Epithelial cell of prostate (primary cell): ENCODE results near the gene BNC2.
A peak's percentile ranks its signal among the peaks of the same experiment; 100 is the strongest.
"Not testable (repeated sequence)": the region's sequence is repeated elsewhere in the genome, so short reads cannot be mapped to it uniquely, and the experiment has no call there.

Experiments
- DNase-seq: peaks from one replicate; pipeline ENCODE4 v3.0.0-alpha.2; 2011; ENCODE audit warnings: low read depth, low spot score
- H3K27ac ChIP-seq: fragments of 450-650 bp; 2 replicates; pipeline ENCODE4 v1.5.1; 2017; ENCODE audit warnings: mild to moderate bottlenecking

The BNC2 gene

DNA sequence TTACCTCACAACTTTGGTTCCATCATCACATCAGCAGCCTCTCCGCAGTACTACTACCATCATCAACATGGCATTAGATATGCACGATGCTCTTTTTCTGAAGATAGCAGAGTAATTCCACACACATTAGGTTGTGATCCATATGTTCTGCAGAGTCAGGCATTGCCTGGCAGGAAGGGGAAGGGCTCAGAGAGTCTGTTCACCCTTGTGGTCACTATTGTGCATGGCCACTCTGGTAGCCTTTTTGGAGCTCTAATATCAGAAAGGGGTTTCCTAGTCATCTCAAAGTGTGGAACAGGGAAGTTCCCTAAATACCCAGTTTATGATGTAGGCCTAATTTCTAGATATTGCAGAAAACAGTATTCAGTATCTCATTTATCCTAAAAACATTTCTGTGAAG lies 373.6 kb downstream of the BNC2 start:
- H3K27ac ChIP-seq = no peak overlapping the region
- DNase-seq = no peak

DNA sequence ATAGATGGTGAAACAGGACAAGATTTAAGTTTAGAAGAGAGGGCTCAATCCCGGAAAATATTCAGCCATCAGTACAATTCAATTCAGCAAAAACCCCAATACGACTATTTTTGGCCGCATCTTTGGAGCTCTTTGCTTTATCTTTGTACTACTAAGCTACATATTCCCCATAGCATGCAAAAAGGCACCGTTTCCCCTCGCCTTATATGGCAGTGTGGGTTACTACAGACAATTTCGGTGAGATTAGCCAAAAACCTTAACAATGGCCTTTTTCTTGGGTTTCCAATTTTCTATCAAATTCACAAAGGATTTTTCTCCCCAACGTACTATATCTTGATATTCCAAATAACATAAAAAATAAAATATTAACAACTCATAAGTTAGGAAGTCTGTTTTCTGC lies 382.6 kb downstream of the BNC2 start:
- no peak overlapping the region for H3K27ac ChIP-seq
- no peak for DNase-seq

DNA sequence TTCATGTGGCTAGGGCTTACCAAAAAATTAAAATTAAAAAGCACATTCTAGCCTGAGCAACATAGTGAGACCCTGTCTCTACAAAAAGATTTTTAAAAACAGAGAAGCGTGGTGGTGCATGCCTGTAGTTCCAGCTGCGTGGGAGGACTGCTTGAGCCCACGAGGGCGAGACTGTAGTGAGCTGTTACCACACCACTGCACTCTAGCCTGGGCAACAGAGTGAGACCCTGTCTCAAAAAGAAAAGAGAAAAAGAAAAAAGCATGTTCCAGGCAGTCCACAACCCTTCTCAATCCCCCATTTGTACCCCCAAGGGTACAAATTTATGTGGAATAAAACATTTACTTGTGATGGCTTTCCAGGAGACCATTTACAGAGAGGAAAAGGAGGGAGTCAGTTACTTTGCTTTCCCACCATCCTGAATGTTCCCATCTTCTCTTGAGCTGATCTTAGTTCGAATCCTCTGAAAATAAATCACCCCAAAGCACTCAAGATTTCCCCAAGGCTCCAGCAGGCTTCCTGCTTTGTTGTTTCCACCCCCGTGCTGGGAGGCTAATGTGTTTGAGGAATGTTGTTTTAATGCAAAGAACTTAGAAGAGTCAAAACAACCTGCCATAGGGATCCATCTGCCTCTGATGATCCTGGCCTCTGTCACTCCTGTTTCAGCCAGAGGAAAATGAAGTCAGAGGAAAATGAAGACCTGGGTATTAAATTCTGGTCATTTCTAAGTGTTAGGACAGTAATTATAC lies 384.7 kb downstream of the BNC2 start:
- DNase-seq = no peak
- no peak overlapping the region for H3K27ac ChIP-seq

GRCh38 chr9:16485160-16485559 lies 385.3 kb downstream of the BNC2 start:
- DNase-seq = no peak
- H3K27ac ChIP-seq = no peak overlapping the region

DNA sequence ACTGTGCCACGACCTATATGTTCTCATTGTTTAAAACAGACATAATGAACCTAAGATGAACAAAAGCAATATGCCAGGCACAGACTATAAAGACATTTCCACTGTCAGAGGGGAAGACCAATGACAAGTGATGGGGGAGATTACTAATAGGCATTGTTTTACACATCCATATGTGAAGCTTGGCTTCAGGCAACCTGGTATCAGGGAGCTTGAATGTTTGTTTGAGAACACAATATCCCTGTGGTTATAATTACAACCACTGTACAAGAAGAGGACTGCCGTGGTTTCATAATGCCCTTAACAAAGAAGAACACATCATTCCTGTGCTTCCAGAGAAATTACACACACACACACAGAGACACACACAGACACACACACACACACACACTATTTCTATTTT lies 385.7 kb downstream of the BNC2 start:
- DNase-seq = no peak
- H3K27ac ChIP-seq = no peak overlapping the region

DNA sequence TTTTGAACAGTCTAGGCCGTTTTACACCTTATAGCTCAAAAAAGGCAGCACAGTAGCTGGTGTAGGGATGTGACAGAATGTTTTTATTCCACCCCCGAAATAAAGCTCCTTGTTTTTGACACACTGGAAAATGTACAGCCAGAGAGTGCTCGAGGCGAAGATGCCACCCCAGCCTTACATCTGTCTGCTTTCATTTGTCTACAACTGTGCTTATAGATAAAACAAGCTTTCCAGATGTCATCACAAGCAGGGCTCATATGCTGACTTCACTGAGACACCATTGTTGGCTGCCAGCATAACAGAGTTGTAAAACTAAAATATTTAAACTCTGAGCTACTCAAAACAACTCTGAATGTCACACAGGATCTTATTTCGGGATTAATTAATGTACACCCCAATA lies 386.3 kb downstream of the BNC2 start:
- no peak overlapping the region for H3K27ac ChIP-seq
- DNase-seq = no peak

GRCh38 chr9:16482764-16483163 lies 387.7 kb downstream of the BNC2 start:
- no peak overlapping the region for H3K27ac ChIP-seq
- DNase-seq = no peak

DNA sequence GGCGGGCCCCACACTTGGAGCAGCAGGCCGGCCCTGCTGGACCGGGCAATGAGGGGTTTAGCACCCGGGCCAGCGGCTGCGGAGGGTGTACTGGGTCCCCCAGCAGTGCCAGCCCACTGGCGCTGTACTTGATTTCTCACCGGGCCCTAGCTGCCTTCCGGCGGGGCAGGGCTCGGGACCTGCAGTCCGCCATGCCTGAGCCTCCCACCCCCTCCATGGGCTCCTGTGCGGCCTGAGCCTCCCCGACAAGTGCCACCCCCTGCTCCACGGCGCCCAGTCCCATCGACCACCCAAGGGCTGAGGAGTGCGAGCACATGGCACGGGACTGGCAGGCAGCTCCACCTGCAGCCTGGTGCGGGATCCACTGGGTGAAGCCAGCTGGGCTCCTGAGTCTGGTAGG lies 389.9 kb downstream of the BNC2 start:
- DNase-seq, H3K27ac ChIP-seq: not testable (repeated sequence)

GRCh38 chr9:16475996-16476395 lies 394.5 kb downstream of the BNC2 start:
- no peak for DNase-seq
- no peak overlapping the region for H3K27ac ChIP-seq

GRCh38 chr9:16475257-16475656 lies 395.2 kb downstream of the BNC2 start:
- no peak overlapping the region for H3K27ac ChIP-seq
- DNase-seq = no peak

GRCh38 chr9:16469184-16469583 lies 401.3 kb downstream of the BNC2 start:
- H3K27ac ChIP-seq = no peak overlapping the region
- no peak for DNase-seq

- no peak overlapping the region for H3K27ac ChIP-seq
- DNase-seq = no peak
Observed at GRCh38 chr9:16461851-16462250, 408.6 kb downstream of the BNC2 start.

- no peak overlapping the region for H3K27ac ChIP-seq
- DNase-seq = no peak
Observed at GRCh38 chr9:16461137-16461840, 409.2 kb downstream of the BNC2 start.

DNA sequence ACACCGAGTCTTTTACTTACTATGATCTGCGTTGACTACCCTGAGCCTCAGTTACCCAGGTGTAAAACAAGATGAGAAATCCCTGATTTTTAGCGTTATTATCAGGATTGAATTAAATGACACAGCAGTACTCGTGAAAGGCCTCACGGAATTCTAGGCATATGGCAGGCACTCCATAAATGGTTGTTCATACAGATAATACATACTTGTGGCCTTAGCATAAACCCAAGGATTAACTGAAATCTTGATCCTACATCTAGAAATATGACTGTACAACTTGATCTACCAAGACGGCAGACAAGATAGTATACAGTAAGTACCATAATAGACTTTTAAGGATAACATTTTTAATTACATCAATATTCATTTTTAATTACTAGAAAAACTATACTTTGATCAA lies 409.8 kb downstream of the BNC2 start:
- no peak for DNase-seq
- no peak overlapping the region for H3K27ac ChIP-seq

GRCh38 chr9:16459421-16460148 lies 410.9 kb downstream of the BNC2 start:
- DNase-seq = no peak
- H3K27ac ChIP-seq = no peak overlapping the region

GRCh38 chr9:16458696-16459420 lies 411.6 kb downstream of the BNC2 start:
- peak overlapping the region; percentile 18 for H3K27ac ChIP-seq
- DNase-seq = peak; percentile 68

DNA sequence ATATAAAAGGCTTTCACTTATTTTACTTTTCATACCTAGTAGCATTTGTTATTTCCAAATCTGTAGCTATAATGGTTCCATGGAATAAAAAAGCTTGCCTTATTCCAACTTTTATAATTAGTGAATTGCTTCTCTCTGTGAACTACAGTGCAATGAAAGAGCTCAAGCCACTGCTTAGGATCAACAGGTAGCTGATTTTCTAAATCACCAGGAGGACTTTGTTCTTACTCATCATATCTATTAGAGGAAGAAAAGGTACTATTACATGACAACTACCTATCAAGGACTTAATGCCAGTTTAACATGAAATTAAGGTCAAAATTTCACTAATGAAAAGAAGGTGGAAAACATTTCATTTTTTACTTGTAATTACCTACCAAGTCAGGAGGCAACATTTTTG lies 414.6 kb downstream of the BNC2 start:
- no peak overlapping the region for H3K27ac ChIP-seq
- no peak for DNase-seq

- no peak for DNase-seq
- no peak overlapping the region for H3K27ac ChIP-seq
Observed at GRCh38 chr9:16453390-16453789, 417.1 kb downstream of the BNC2 start.

GRCh38 chr9:16450578-16450977 lies 419.9 kb downstream of the BNC2 start:
- DNase-seq = no peak
- no peak overlapping the region for H3K27ac ChIP-seq

DNA sequence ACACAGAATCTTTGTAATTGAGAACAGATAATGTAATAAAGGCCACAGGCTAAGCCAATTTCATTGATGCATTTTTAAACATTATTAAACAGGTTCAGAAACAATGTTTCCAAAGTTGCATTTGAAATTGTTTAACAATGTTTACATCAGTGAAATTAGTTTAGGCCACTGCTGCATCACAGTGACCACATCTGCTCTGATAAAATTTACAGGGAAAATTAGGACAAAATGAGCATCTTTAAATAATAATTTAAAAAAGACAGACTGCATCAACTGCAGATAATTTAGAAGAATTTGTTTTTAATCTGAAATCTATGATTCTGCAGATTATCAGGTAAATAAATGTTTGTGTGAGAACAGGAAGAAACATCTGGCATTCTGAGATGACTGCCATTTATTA lies 420.4 kb downstream of the BNC2 start:
- no peak for DNase-seq
- no peak overlapping the region for H3K27ac ChIP-seq
